Activated T-helper 2 cell treated with anti-CD3 and anti-CD28 coated beads, Interferon-gamma antibody, Interleukin-2, Interleukin-4, amounts not matched to agents 10 μg/mL and 5 μg/mL and 100 μg/mL, durations not matched to agents 14 hours and 24 hours and 36 hours (primary cell): ENCODE measurements around the gene SLC44A4. TPM values are rescaled to one million over a fixed set of nuclear protein-coding genes. Genes with fewer than 3 reads are reported as not detected.

Source experiments
- DNase-seq: peaks from one replicate; pipeline ENCODE4 v3.0.0; 2021; ENCODE audit warnings: low spot score
- H3K27ac Mint-ChIP-seq: one replicate; pipeline ENCODE4 v1.8.0; 2021; ENCODE audit warnings: mixed read lengths
- H3K27me3 Mint-ChIP-seq: one replicate; pipeline ENCODE4 v1.8.0; 2021; ENCODE audit warnings: low read depth, mixed read lengths
- H3K36me3 Mint-ChIP-seq: one replicate; pipeline ENCODE4 v1.8.0; 2021; ENCODE audit warnings: low read depth, mixed read lengths
- H3K4me1 Mint-ChIP-seq: one replicate; pipeline ENCODE4 v1.8.0; 2021; ENCODE audit warnings: low read depth, mixed read lengths
- H3K4me3 Mint-ChIP-seq: one replicate; pipeline ENCODE4 v1.8.0; 2021; ENCODE audit warnings: low read depth, mild to moderate bottlenecking, moderate library complexity, mixed read lengths
- H3K9me3 Mint-ChIP-seq: one replicate; pipeline ENCODE4 v1.8.0; 2021; ENCODE audit warnings: mixed read lengths
- intact Hi-C: fragments of 100-400 bp; cut with micrococcal nuclease; formaldehyde crosslinking; loops from one replicate; pipeline ENCODE4 v1.15.1; 2023
- total RNA-seq: library from RNA; stranded (reverse); gene quantifications from 2 replicates; pipeline ENCODE4 v1.2.3, GENCODE V29; 2022

The SLC44A4 gene
- total RNA-seq, 1 donor from 2014 or later, result 0.18 TPM

- H3K4me3 Mint-ChIP-seq, result peak overlapping the region; percentile 98
- H3K27ac Mint-ChIP-seq, result peak overlapping the region; percentile 92
- no peak for DNase-seq
- intact Hi-C loops, result loop anchor here (5.0 kb wide), 2 partner anchors 66 to 231 kb away; partner anchors contain the start of genes CSNK2B and LY6G5B
- peaks cover 25% of the 10 kb centered on the region for H3K36me3 Mint-ChIP-seq
- H3K4me1 Mint-ChIP-seq, result peaks cover 30% of the 10 kb centered on the region
- H3K27me3 Mint-ChIP-seq, result no peaks in the 10 kb centered on the region
- no peaks in the 10 kb centered on the region for H3K9me3 Mint-ChIP-seq
These were observed 19.7 kb upstream of the SLC44A4 start for GRCh38 chr6:31898383-31899011.

DNA sequence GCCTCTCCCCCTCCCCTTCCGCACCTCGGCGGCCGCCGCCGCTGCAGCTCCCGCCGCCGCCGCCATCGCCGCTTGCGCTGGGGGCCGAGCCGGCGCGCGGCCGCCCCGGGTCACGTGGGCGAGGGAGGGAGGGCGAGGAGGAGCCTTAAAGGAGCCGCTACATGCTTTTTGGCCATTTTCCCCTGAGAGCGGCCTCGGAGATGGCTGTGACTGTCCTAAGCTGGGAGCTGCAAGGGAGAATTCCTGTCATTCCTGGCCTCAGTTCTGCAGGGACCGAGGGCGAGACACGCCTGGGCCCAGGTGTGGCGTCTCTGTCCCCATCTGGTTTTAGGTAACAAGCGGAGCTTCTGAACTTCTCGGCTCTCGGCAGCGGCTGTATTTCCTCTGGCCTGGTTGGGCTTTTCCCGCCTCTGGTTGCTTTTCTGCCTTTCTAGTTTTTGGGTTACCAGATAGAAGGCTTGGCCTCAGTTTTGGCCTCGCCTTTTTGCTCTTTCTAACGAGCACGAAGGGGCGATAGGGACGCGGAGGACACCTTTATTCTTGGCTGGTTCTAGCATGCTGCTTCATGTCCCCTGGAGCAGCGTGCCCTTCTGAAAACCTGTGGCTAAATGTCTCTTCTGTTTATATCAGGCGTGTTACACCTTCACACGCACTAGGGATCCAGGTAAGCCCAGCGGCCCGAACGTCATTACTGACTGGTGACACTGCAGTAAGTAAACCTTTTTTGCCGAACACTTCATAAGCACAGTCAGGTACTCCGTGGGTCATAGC is 19.0 kb upstream of the SLC44A4 start, which contains the start of gene EHMT2:
TSS of gene EHMT2 (minus strand) at position 87 of the 771 bp plus-strand sequence. CDS start at position 66, 21 bp downstream.
- Mint-ChIP-seq H3K27ac (peak within 1 kb of the TSS; percentile 92), H3K4me1 (peaks cover 31% of the 10 kb centered on the region), H3K9me3 (no peaks in the 10 kb centered on the region), H3K4me3 (peak within 1 kb of the TSS; percentile 98), H3K27me3 (no peaks in the 10 kb centered on the region), H3K36me3 (peaks cover 31% of the 10 kb centered on the region)
- intact Hi-C loops, result loop anchor here (2.0 to 5.0 kb wide), 4 partner anchors 35 to 230 kb away; partner anchors contain the start of genes CSNK2B, LY6G5B, NELFE and NEU1
- DNase-seq, result peak; percentile 84

GRCh38 chr6:31896856-31897611 is 18.2 kb upstream of the SLC44A4 start:
- no peaks in the 10 kb centered on the region for H3K27me3 Mint-ChIP-seq
- intact Hi-C loops, result loop anchor here (2.0 to 5.0 kb wide), 4 partner anchors 34 to 230 kb away; partner anchors contain the start of genes CSNK2B, LY6G5B, NELFE and NEU1
- H3K4me1 Mint-ChIP-seq, result peaks cover 26% of the 10 kb centered on the region
- DNase-seq, result no peak
- H3K9me3 Mint-ChIP-seq, result no peaks in the 10 kb centered on the region
- H3K4me3 Mint-ChIP-seq, result peak overlapping the region; percentile 98
- peaks cover 38% of the 10 kb centered on the region for H3K36me3 Mint-ChIP-seq
- H3K27ac Mint-ChIP-seq, result peak overlapping the region; percentile 82

DNA sequence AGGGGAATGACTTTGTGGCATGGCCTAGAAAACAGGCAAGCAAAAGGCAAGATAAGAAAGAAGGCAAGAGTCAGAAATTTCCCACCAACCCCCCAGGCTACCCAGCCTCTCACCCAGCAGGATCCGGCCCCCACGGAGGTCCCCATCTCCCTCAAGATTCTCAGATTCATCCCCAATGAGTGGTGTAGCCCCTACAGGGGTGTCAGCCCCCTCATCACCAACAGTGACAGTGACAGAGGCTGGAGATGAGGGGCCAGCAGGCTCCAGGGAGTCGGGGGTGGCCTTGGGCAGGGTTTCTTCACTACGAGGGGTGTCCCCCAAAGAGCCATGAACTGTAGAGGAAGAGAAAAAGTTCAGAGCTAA is 17.7 kb upstream of the SLC44A4 start:
- H3K9me3 Mint-ChIP-seq, result no peaks in the 10 kb centered on the region
- intact Hi-C loops, result loop anchor here (2.0 to 5.0 kb wide), 4 partner anchors 34 to 229 kb away; partner anchors contain the start of genes CSNK2B, LY6G5B, NELFE and NEU1

GRCh38 chr6:31892821-31893220 is 14.0 kb upstream of the SLC44A4 start:
- H3K4me3 Mint-ChIP-seq, result no peak overlapping the region
- H3K9me3 Mint-ChIP-seq, result no peaks in the 10 kb centered on the region
- H3K4me1 Mint-ChIP-seq, result peaks cover 13% of the 10 kb centered on the region
- peaks cover 52% of the 10 kb centered on the region for H3K36me3 Mint-ChIP-seq
- intact Hi-C loops, result no loop called here
- no peak for DNase-seq
- no peak overlapping the region for H3K27ac Mint-ChIP-seq
- no peaks in the 10 kb centered on the region for H3K27me3 Mint-ChIP-seq

More for the DNA sequence above, 17.7 kb upstream of the SLC44A4 start:
- Mint-ChIP-seq H3K4me3 (peak overlapping the region; percentile 84), H3K27me3 (no peaks in the 10 kb centered on the region), H3K4me1 (peaks cover 26% of the 10 kb centered on the region), H3K27ac (peak overlapping the region; percentile 82), H3K36me3 (peaks cover 44% of the 10 kb centered on the region)
- no peak for DNase-seq

GRCh38 chr6:31889331-31889972 is 10.7 kb upstream of the SLC44A4 start:
- Mint-ChIP-seq H3K27ac (no peak overlapping the region), H3K9me3 (no peaks in the 10 kb centered on the region), H3K4me3 (no peak overlapping the region), H3K36me3 (peaks cover 70% of the 10 kb centered on the region), H3K4me1 (peaks cover 4% of the 10 kb centered on the region), H3K27me3 (no peaks in the 10 kb centered on the region)
- DNase-seq, result no peak
- intact Hi-C loops, result no loop called here

- H3K27me3 Mint-ChIP-seq, result no peaks in the 10 kb centered on the region
- intact Hi-C loops, result no loop called here
- peaks cover 4% of the 10 kb centered on the region for H3K4me1 Mint-ChIP-seq
- H3K4me3 Mint-ChIP-seq, result no peak overlapping the region
- H3K9me3 Mint-ChIP-seq, result no peaks in the 10 kb centered on the region
- H3K27ac Mint-ChIP-seq, result no peak overlapping the region
- H3K36me3 Mint-ChIP-seq, result peaks cover 68% of the 10 kb centered on the region
- DNase-seq, result peak; percentile 33
These were observed 9.8 kb upstream of the SLC44A4 start for GRCh38 chr6:31888276-31889258.

- H3K9me3 Mint-ChIP-seq, result no peaks in the 10 kb centered on the region
- peaks cover 67% of the 10 kb centered on the region for H3K36me3 Mint-ChIP-seq
- no peaks in the 10 kb centered on the region for H3K4me1 Mint-ChIP-seq
- intact Hi-C loops, result no loop called here
- no peak overlapping the region for H3K4me3 Mint-ChIP-seq
- no peak for DNase-seq
- H3K27me3 Mint-ChIP-seq, result no peaks in the 10 kb centered on the region
- no peak overlapping the region for H3K27ac Mint-ChIP-seq
These were observed 8.6 kb upstream of the SLC44A4 start for GRCh38 chr6:31887173-31888007.

DNA sequence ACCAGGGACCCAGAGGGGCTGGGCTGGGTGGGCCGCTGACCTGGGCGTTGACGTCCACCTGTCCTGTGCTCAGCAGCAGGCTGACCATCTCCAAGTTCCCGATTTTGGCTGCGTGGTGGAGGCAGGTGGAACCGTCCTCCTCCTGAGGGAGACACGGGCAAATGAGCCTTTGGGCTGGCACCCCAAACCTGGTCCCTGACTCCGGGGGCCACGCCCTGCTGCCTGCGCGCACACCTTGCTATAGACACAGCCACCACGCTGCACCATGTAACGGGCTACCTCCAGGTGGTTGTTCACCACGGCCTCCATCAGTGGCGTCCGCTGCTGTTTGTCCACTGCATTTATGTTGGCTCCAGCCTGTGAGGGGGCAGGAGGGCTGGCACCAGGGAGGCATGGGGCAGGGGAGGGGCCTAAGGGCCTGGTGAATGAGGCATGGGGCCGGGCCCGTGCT is 7.8 kb upstream of the SLC44A4 start:
- no peak for DNase-seq
- Mint-ChIP-seq H3K27me3 (no peaks in the 10 kb centered on the region), H3K4me3 (no peak overlapping the region), H3K9me3 (no peaks in the 10 kb centered on the region), H3K27ac (no peak overlapping the region), H3K4me1 (no peaks in the 10 kb centered on the region), H3K36me3 (peaks cover 64% of the 10 kb centered on the region)
- intact Hi-C loops, result no loop called here

DNA sequence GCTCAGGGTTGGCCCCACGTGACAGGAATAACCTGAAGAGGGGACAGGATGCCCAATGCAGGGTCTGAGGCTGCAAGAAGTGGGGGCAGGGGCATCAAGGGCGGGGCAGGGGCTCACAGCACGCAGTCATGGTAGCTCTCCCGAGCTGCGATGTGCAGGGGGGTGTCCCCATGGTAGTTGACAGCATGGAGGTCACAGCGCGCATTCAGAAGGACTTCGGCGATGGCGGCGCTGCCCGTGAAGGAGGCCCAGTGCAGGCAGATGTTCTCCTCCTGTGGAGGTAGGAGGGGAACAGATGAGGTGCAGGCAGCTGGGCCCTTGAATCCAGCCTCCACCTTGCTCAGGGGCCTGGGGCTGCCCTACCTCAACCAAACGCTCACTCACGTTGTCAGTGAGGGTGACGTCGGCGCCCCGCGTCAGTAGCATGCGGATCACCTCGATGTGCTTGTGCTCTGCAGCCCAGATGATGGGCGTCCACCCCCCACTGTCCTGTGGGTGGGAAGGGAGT is 5.8 kb upstream of the SLC44A4 start:
- peaks cover 66% of the 10 kb centered on the region for H3K36me3 Mint-ChIP-seq
- H3K27ac Mint-ChIP-seq, result no peak overlapping the region
- intact Hi-C loops, result no loop called here
- DNase-seq, result no peak
- no peaks in the 10 kb centered on the region for H3K4me1 Mint-ChIP-seq
- H3K4me3 Mint-ChIP-seq, result no peak overlapping the region
- no peaks in the 10 kb centered on the region for H3K27me3 Mint-ChIP-seq
- H3K9me3 Mint-ChIP-seq, result no peaks in the 10 kb centered on the region
